T-helper 17 cell (primary cell): ENCODE measurements around the gene LENEP. TPM values are rescaled to one million over a fixed set of nuclear protein-coding genes. Genes with fewer than 3 reads are reported as not detected.
"Not testable (repeated sequence)": the region's sequence is repeated elsewhere in the genome, so short reads cannot be mapped to it uniquely, and the experiment has no call there.

Experiments used
- ATAC-seq: fragments of 150-1000 bp; cut with Tn5 transposase; 2 replicates; pipeline ENCODE4 v1.10.0; 2021; ENCODE audit warnings: mild to moderate bottlenecking, moderate library complexity
- DNase-seq, 3 donors: peaks; one replicate each; pipeline versions ENCODE4 v3.0.0 to v3.0.0-alpha.2; 2020 to 2021
- H3K9me3 ChIP-seq: one replicate; pipeline ENCODE4 v1.7.0; 2013; ENCODE audit warnings: low read length, mild to moderate bottlenecking; ENCODE audit not compliant: control insufficient read depth, poor library complexity, severe bottlenecking
- H3K27ac Mint-ChIP-seq: one replicate; pipeline ENCODE4 v1.8.0; 2022; ENCODE audit warnings: mild to moderate bottlenecking, moderate library complexity, mixed read lengths
- H3K27me3 Mint-ChIP-seq: one replicate; pipeline ENCODE4 v1.8.0; 2022; ENCODE audit warnings: mixed read lengths
- H3K36me3 Mint-ChIP-seq: one replicate; pipeline ENCODE4 v1.8.0; 2022; ENCODE audit warnings: low read depth, mixed read lengths
- H3K4me1 Mint-ChIP-seq: one replicate; pipeline ENCODE4 v1.8.0; 2022; ENCODE audit warnings: mild to moderate bottlenecking, mixed read lengths
- H3K4me3 Mint-ChIP-seq: one replicate; pipeline ENCODE4 v1.8.0; 2022; ENCODE audit warnings: mild to moderate bottlenecking, moderate library complexity, mixed read lengths
- total RNA-seq, 4 donors: library from RNA in 2 of 4; stranded (reverse) in 2 of 4; gene quantifications; one replicate each; pipeline ENCODE4 v1.2.3 and lab custom pipeline; 2022 to 2026

The LENEP gene
- total RNA-seq, 2 donors from 2014 or later, result not detected

GRCh38 chr1:154974808-154975408 lies 18.5 kb upstream of the LENEP start:
- DNase-seq (peak; percentile 86 to 90 (median 88)), ATAC-seq (peak; percentile 51)
- no peaks in the 10 kb centered on the region for H3K27me3 Mint-ChIP-seq
- H3K4me3 Mint-ChIP-seq, result no peak overlapping the region
- H3K27ac Mint-ChIP-seq, result no peak overlapping the region
- H3K36me3 Mint-ChIP-seq, result no peaks in the 10 kb centered on the region
- no peaks in the 10 kb centered on the region for H3K9me3 ChIP-seq
- H3K4me1 Mint-ChIP-seq, result peaks cover 25% of the 10 kb centered on the region

- ATAC-seq (no peak), DNase-seq (peak in 1 of 3 donors; percentile 37)
- Mint-ChIP-seq H3K36me3 (no peaks in the 10 kb centered on the region), H3K27ac (no peak overlapping the region), H3K4me3 (no peak overlapping the region), H3K4me1 (peaks cover 25% of the 10 kb centered on the region), H3K27me3 (no peaks in the 10 kb centered on the region)
- H3K9me3 ChIP-seq, result no peaks in the 10 kb centered on the region
These were observed 17.9 kb upstream of the LENEP start for GRCh38 chr1:154975409-154976059.

GRCh38 chr1:154977762-154978161 lies 15.6 kb upstream of the LENEP start:
- H3K4me3 Mint-ChIP-seq, H3K27ac Mint-ChIP-seq, H3K4me1 Mint-ChIP-seq, H3K36me3 Mint-ChIP-seq, H3K9me3 ChIP-seq, DNase-seq, H3K27me3 Mint-ChIP-seq, ATAC-seq: not testable (repeated sequence)

DNA sequence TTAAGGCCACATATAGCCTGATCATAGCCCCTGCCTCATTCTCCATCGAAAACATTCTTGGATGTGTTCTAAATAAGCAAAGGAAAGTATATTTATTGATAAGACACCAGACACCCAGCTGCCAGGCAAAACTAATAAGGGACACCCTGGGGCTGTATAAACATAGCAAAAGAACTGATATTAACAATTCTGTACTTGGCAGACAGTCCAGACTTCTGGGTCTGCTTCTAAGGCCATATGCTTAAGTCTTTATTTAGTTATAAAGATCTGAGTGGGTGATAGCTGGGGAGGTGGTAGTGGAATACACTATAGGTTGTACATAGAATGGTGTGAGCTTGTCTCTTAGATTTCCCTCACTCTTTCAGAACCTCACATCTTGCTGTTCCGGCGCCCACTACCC lies 15.0 kb upstream of the LENEP start:
- Mint-ChIP-seq H3K4me3 (no peak overlapping the region), H3K27me3 (no peaks in the 10 kb centered on the region), H3K27ac (no peak overlapping the region), H3K36me3 (no peaks in the 10 kb centered on the region), H3K4me1 (peaks cover 5% of the 10 kb centered on the region)
- DNase-seq, result no peak
- no peak for ATAC-seq
- H3K9me3 ChIP-seq, result no peaks in the 10 kb centered on the region

DNA sequence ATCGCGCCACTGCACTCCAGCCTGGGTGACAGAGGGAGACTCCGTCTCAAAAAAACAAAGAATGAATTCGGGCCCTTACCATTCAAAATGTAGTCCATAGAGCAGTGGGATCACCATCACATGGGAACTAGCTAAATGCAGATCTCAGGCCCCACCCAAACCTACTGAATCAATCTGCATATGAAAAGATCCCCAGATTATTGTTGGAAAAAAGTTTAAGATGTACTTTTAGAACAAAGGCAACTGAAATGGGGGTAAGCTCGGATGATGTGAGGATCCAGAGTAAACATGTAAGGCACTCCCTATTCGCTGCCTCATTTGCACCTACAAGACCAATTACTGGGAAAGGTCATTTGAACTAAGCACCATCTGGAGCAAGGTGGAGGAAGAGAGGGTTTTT lies 11.0 kb upstream of the LENEP start:
- Mint-ChIP-seq H3K27me3 (no peaks in the 10 kb centered on the region), H3K4me1 (peaks cover 14% of the 10 kb centered on the region), H3K36me3 (no peaks in the 10 kb centered on the region), H3K4me3 (no peak overlapping the region), H3K27ac (no peak overlapping the region)
- ATAC-seq, result no peak
- no peaks in the 10 kb centered on the region for H3K9me3 ChIP-seq
- no peak for DNase-seq

GRCh38 chr1:154982897-154983648 lies 10.3 kb upstream of the LENEP start, which contains the start of gene FLAD1:
FLAD1 (plus strand) TSS chr1:154983344; CDS start chr1:154983695, 351 bp downstream.
- Mint-ChIP-seq H3K27me3 (no peaks in the 10 kb centered on the region), H3K4me3 (no peak within 1 kb of the TSS), H3K36me3 (no peaks in the 10 kb centered on the region), H3K27ac (no peak within 1 kb of the TSS), H3K4me1 (peaks cover 9% of the 10 kb centered on the region)
- no peaks in the 10 kb centered on the region for H3K9me3 ChIP-seq
- ATAC-seq (peak; percentile 99), DNase-seq (peak; percentile 85 to 92 (median 85))

- Mint-ChIP-seq H3K27me3 (no peaks in the 10 kb centered on the region), H3K27ac (no peak overlapping the region), H3K4me1 (peaks cover 14% of the 10 kb centered on the region), H3K4me3 (no peak overlapping the region), H3K36me3 (no peaks in the 10 kb centered on the region)
- no peak for DNase-seq
- no peak for ATAC-seq
- H3K9me3 ChIP-seq, result no peaks in the 10 kb centered on the region
These were observed 9.5 kb upstream of the LENEP start for GRCh38 chr1:154983776-154984466.

DNA sequence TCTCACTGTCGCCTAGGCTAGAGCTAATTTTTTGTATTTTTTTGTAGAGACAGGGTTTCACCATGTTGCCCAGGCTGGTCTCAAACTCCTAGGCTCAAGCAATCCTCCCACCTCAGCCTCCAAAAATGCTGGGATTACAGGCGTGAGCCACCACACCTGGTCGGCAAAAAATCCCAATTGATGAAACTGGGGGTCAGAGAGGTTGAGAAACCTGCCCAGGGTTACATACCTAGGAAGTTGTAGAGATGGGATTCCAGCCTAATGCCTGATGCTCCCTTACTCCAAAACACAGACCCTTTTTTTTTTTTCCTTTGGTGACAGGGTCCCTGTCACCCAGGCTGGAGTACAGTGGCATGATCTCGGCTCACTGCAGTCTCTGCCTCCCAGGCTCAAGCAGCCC lies 6.7 kb upstream of the LENEP start:
- H3K36me3 Mint-ChIP-seq, H3K27me3 Mint-ChIP-seq, H3K9me3 ChIP-seq, DNase-seq, ATAC-seq, H3K27ac Mint-ChIP-seq, H3K4me3 Mint-ChIP-seq: not testable (repeated sequence)
- peaks cover 20% of the 10 kb centered on the region for H3K4me1 Mint-ChIP-seq

DNA sequence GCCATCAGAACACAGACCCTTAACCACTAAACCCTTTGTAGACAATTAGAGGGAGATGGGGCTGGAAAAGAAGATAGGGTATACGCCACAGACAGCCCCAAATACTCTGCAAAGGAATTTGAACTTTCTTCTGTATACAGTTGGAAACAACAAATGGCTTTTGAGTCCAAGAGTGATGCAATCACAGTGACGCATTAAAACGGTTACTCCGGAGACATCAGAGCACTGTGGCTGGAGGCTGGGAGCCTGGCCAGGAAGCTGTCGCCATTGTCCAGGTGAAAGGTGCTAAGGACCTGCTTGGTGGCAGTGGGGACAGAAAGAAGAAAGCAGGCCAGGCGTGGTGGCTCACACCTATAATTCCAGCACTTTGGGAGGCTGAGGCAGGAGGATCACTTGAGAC lies 6.1 kb upstream of the LENEP start:
- peaks cover 2% of the 10 kb centered on the region for H3K36me3 Mint-ChIP-seq
- no peaks in the 10 kb centered on the region for H3K27me3 Mint-ChIP-seq
- no peak overlapping the region for H3K4me3 Mint-ChIP-seq
- no peak for ATAC-seq
- peaks cover 20% of the 10 kb centered on the region for H3K4me1 Mint-ChIP-seq
- DNase-seq, result no peak
- no peak overlapping the region for H3K27ac Mint-ChIP-seq
- no peaks in the 10 kb centered on the region for H3K9me3 ChIP-seq

GRCh38 chr1:154988058-154988954 lies 5.1 kb upstream of the LENEP start:
- Mint-ChIP-seq H3K4me3 (no peak overlapping the region), H3K27me3 (no peaks in the 10 kb centered on the region), H3K4me1 (peaks cover 21% of the 10 kb centered on the region), H3K27ac (peak overlapping the region; percentile 32), H3K36me3 (peaks cover 2% of the 10 kb centered on the region)
- ATAC-seq (no peak), DNase-seq (no peak)
- no peaks in the 10 kb centered on the region for H3K9me3 ChIP-seq

GRCh38 chr1:154989195-154989860 lies 4.1 kb upstream of the LENEP start:
- ATAC-seq (no peak), DNase-seq (no peak)
- H3K27ac Mint-ChIP-seq, result peak overlapping the region; percentile 53
- H3K27me3 Mint-ChIP-seq, result no peaks in the 10 kb centered on the region
- peaks cover 2% of the 10 kb centered on the region for H3K36me3 Mint-ChIP-seq
- peaks cover 15% of the 10 kb centered on the region for H3K4me1 Mint-ChIP-seq
- no peaks in the 10 kb centered on the region for H3K9me3 ChIP-seq
- H3K4me3 Mint-ChIP-seq, result no peak overlapping the region

GRCh38 chr1:154990276-154990675 lies 3.1 kb upstream of the LENEP start:
- no peaks in the 10 kb centered on the region for H3K27me3 Mint-ChIP-seq
- DNase-seq (no peak), ATAC-seq (no peak)
- peaks cover 15% of the 10 kb centered on the region for H3K4me1 Mint-ChIP-seq
- peak overlapping the region; percentile 53 for H3K27ac Mint-ChIP-seq
- H3K9me3 ChIP-seq, result no peaks in the 10 kb centered on the region
- no peak overlapping the region for H3K4me3 Mint-ChIP-seq
- peaks cover 2% of the 10 kb centered on the region for H3K36me3 Mint-ChIP-seq
